K562 (cell line): ENCODE measurements around the gene CADPS2. TPM values are rescaled to one million over a fixed set of nuclear protein-coding genes. Genes with fewer than 3 reads are reported as not detected.

Source experiments
- ATAC-seq: fragments of 200-7000 bp; cut with Tn5 transposase; 3 replicates; pipeline ENCODE4 v1.9.1; 2020; ENCODE audit warnings: moderate library complexity
- BruUV-seq: library from RNA; stranded (reverse); fragments of 400-500 nt; replicated peaks from 2 replicates; lab custom pipeline; 2021; lab: Mats Ljungman, UMichigan
- CTCF ChIA-PET: fragments of 300-600 bp; formaldehyde crosslinking; extraction: SDS; loops from one replicate; lab custom pipeline; 2021; ENCODE audit warnings: low intra/inter-chr PET ratio; lab: Yijun Ruan, JAX
- POLR2A ChIA-PET: fragments of 300-600, 350-650 bp; sonication (Branson Sonifier 250); formaldehyde crosslinking; extraction: SDS; loops from one replicate; lab custom pipeline; 2021; ENCODE audit warnings: antibody characterized with exemption, inconsistent platforms; lab: Yijun Ruan, JAX
- DNase-seq, 4 experiments: peaks; one replicate each; pipeline versions ENCODE4 v3.0.0 to v3.0.0-alpha.2; 2011 to 2018; ENCODE audit warnings: low spot score in 3 of 4, mixed read lengths in 3 of 4; ENCODE audit errors: extremely low read depth in 1 of 4
- FAIRE-seq: peaks from 2 replicates; lab custom pipeline; 2011; peaks lifted over from hg19 to GRCh38; lab: Jason Lieb, UNC
- H2AFZ ChIP-seq: 2 replicates; pipeline ENCODE4 v1.6.0; 2011; ENCODE audit warnings: low read depth, low read length, control low read depth, inconsistent platforms
- H3K27ac ChIP-seq: fragments of 200-600 bp; 3 replicates; pipeline ENCODE4 v1.8.0; 2011; ENCODE audit warnings: low read depth, mild to moderate bottlenecking, control low read depth, inconsistent platforms, low read length, moderate library complexity, mixed read lengths; ENCODE audit errors: extremely low read depth
- H3K27me3 ChIP-seq, 2 experiments: fragments of 300-600 bp in 1 of 2; 2 replicates in 1 of 2; 3 replicates in 1 of 2; pipeline versions ENCODE4 v1.6.0 to v1.8.0; 2011; ENCODE audit warnings: inconsistent platforms in 2 of 2, low read length in 2 of 2, mild to moderate bottlenecking in 1 of 2, mixed read lengths in 1 of 2, moderate library complexity in 1 of 2; ENCODE audit not compliant: control insufficient read depth in 2 of 2, insufficient read depth in 2 of 2
- H3K36me3 ChIP-seq: fragments of 300-600 bp; 3 replicates; pipeline ENCODE4 v1.8.0; 2011; ENCODE audit warnings: mild to moderate bottlenecking, low read length, inconsistent platforms; ENCODE audit not compliant: control insufficient read depth, insufficient read depth
- H3K4me1 ChIP-seq, 2 experiments: fragments of 200-600 bp in 1 of 2; replicated peaks in 1 of 2; 2 replicates in 1 of 2; 3 replicates in 1 of 2; pipeline versions ENCODE4 v1.5.1 to v1.8.0; 2011; ENCODE audit warnings: inconsistent platforms in 2 of 2, low read length in 2 of 2, mild to moderate bottlenecking in 1 of 2, mixed read lengths in 1 of 2, moderate library complexity in 1 of 2; ENCODE audit not compliant: control insufficient read depth in 2 of 2, insufficient read depth in 2 of 2
- H3K4me2 ChIP-seq: 2 replicates; pipeline ENCODE4 v1.6.1; 2011; ENCODE audit warnings: low read length, control low read depth, inconsistent platforms, mixed read lengths; ENCODE audit not compliant: insufficient read depth
- H3K4me3 ChIP-seq: fragments of 200-600 bp; sonication (generic), shearing (Covaris generic); 2 replicates; pipeline ENCODE4 v1.5.1; 2016; ENCODE audit warnings: control low read depth, inconsistent platforms
- H3K79me2 ChIP-seq: fragments of 200-600 bp; 3 replicates; pipeline ENCODE4 v1.8.0; 2011; ENCODE audit warnings: low read length, inconsistent platforms; ENCODE audit not compliant: control insufficient read depth, insufficient read depth
- H3K9ac ChIP-seq, 2 experiments: 2 replicates each; pipeline versions ENCODE4 v1.6.0 to v1.6.1; 2011; ENCODE audit warnings: low read depth in 2 of 2, low read length in 2 of 2, control low read depth in 1 of 2, inconsistent platforms in 1 of 2, mild to moderate bottlenecking in 1 of 2, mixed read lengths in 1 of 2; ENCODE audit not compliant: insufficient read depth in 1 of 2
- H3K9me1 ChIP-seq: one replicate; pipeline ENCODE4 v1.6.0; 2011; ENCODE audit warnings: inconsistent platforms, mild to moderate bottlenecking, low read length, moderate library complexity; ENCODE audit not compliant: control insufficient read depth, insufficient read depth
- H3K9me3 ChIP-seq: replicated peaks from 2 replicates; pipeline ENCODE4 v1.5.1; 2011; ENCODE audit warnings: low read depth, low read length, inconsistent platforms; ENCODE audit not compliant: control insufficient read depth, insufficient read depth
- H4K20me1 ChIP-seq: replicated peaks from 2 replicates; pipeline ENCODE4 v1.6.1; 2011; ENCODE audit warnings: low read length, inconsistent platforms, mixed read lengths; ENCODE audit not compliant: control insufficient read depth, insufficient read depth
- ATF6 ChIP-seq: sonication (generic); formaldehyde crosslinking; IDR thresholded peaks from 2 replicates; pipeline ENCODE4 v1.4.0; 2020; ENCODE audit warnings: mild to moderate bottlenecking, missing genetic modification reagents
- DEAF1 ChIP-seq: fragments of 450-650 bp; formaldehyde crosslinking; IDR thresholded peaks from 2 replicates; pipeline ENCODE4 v1.4.0; 2020; ENCODE audit warnings: mild to moderate bottlenecking, moderate library complexity
- ELF4 ChIP-seq: fragments of 450-650 bp; formaldehyde crosslinking; IDR thresholded peaks from 2 replicates; pipeline ENCODE4 v1.4.0; 2022; ENCODE audit warnings: missing genetic modification characterization
- HMGN3 ChIP-seq: IDR thresholded peaks from 2 replicates; pipeline ENCODE4 v1.6.1; 2011; ENCODE audit warnings: borderline replicate concordance, low read depth, mild to moderate bottlenecking, mixed read lengths, low read length; ENCODE audit not compliant: insufficient read length; ENCODE audit errors: extremely low read depth
- MYNN ChIP-seq, 2 experiments: sonication (generic); formaldehyde crosslinking in 1 of 2; IDR thresholded peaks; 2 replicates each; pipeline versions ENCODE4 v1.5.0 to v1.6.1; 2016 to 2020; ENCODE audit warnings: antibody characterized with exemption in 1 of 2, missing genetic modification reagents in 1 of 2
- NR4A1 ChIP-seq, 2 experiments: fragments of 250-450 bp in 1 of 2; fragments of 450-650 bp in 1 of 2; sonication (Bioruptor Pico) in 1 of 2; IDR thresholded peaks; 2 replicates each; pipeline versions ENCODE4 v1.4.0 to v1.6.1; 2016 to 2020; ENCODE audit warnings: mild to moderate bottlenecking in 2 of 2, missing compliant biosample characterization in 1 of 2, missing genetic modification characterization in 1 of 2, moderate library complexity in 1 of 2
- PHB2 ChIP-seq: fragments of 450-650 bp; IDR thresholded peaks from 2 replicates; pipeline ENCODE4 v1.6.1; 2017; ENCODE audit warnings: low read depth
- RB1 ChIP-seq: fragments of 450-650 bp; IDR thresholded peaks from 2 replicates; pipeline ENCODE4 v1.6.1; 2017; ENCODE audit warnings: low read depth, mild to moderate bottlenecking
- SIRT6 ChIP-seq: IDR thresholded peaks from one replicate; pipeline ENCODE4 v1.6.1; 2012; ENCODE audit warnings: low read depth, mild to moderate bottlenecking, control low read depth, inconsistent platforms, low read length, moderate library complexity
- ZNF277 ChIP-seq: fragments of 250-450 bp; sonication (Bioruptor Pico); IDR thresholded peaks from 2 replicates; pipeline ENCODE4 v1.8.0; 2022; ENCODE audit warnings: inconsistent platforms, mild to moderate bottlenecking, moderate library complexity, borderline replicate concordance
- ZNF41 ChIP-seq: fragments of 250-450 bp; sonication (Bioruptor Pico); conservative IDR thresholded peaks from 2 replicates; pipeline ENCODE4 v1.4.0; 2020; ENCODE audit warnings: mild to moderate bottlenecking
- WGBS: fragments of 100-300 bp; shearing (Covaris generic); methylation state at CpG from one replicate; pipeline ENCODE4 v1.1.6; 2016; ENCODE audit warnings: low coverage, mixed read lengths; ENCODE audit not compliant: insufficient coverage; ENCODE audit errors: missing lambda C conversion rate; 5-methylcytosine and 5-hydroxymethylcytosine counted together
- in situ Hi-C: fragments of 300-500 bp; cut with MboI; formaldehyde crosslinking; loops from 4 replicates; pipeline ENCODE4 v1.15.0; 2018; ENCODE audit warnings: inconsistent platforms, mixed read lengths
- intact Hi-C: fragments of 100-400 bp; cut with micrococcal nuclease; formaldehyde crosslinking; loops from 2 replicates; pipeline ENCODE4 v1.14.2; 2022
- polyA plus RNA-seq, 8 experiments: library from polyadenylated mRNA; depleted of rRNA in 4 of 8; stranded (reverse) in 5 of 8; unstranded in 3 of 8; fragments of >200 nt; fragmentation: Nextera tagmentation in 2 of 8; fragmentation: Illumina TruSeq in 1 of 8; extraction: Ambion mirVana in 2 of 8; extraction: Trizol in 1 of 8; gene quantifications; 2 replicates each; pipeline versions ENCODE4 v1.2.1 to v1.2.3, GENCODE V29; 2011 to 2014; ENCODE audit warnings: inconsistent platforms in 1 of 8, missing spikeins in 1 of 8
- total RNA-seq, 7 experiments: library from RNA; depleted of rRNA in 6 of 7; stranded (reverse); fragments of >200 nt in 6 of 7; fragmentation: Illumina TruSeq in 2 of 7; extraction: Trizol in 2 of 7; gene quantifications; 2 replicates each; pipeline versions ENCODE4 v1.2.1 to v1.2.3, GENCODE V29; 2011 to 2021; ENCODE audit warnings: low replicate concordance in 1 of 7

Gene CADPS2
- total and polyA plus RNA-seq, 9 of the 15 experiments (the other 6 are each of a cell fraction or from before 2014, with no cell fraction given) = 0.03 to 0.14 (median 0.04) TPM; not detected in 1

GRCh38 chr7:122487131-122487530, 399.1 kb downstream of the CADPS2 start:
- Histone ChIP-seq H3K9me1 (no peaks in the 10 kb centered on the region), H3K4me2 (no peak overlapping the region), H4K20me1 (no peaks in the 10 kb centered on the region), H3K4me3 (no peak overlapping the region), H3K79me2 (no peaks in the 10 kb centered on the region), H3K27me3 (no peaks in the 10 kb centered on the region), H2AFZ (no peak overlapping the region), H3K9me3 (0 out of 2 replicates have a peak, but pooled peaks cover 3% of the 10 kb centered on the region), H3K36me3 (no peaks in the 10 kb centered on the region), H3K4me1 (no peaks in the 10 kb centered on the region), H3K9ac (no peak overlapping the region), H3K27ac (no peak overlapping the region)
- ATAC-seq (no peak), DNase-seq (no peak), FAIRE-seq (no peak)
- TF ChIP-seq MYNN (IDR thresholded peaks at IDR 0.05) (no peak), MYNN (CRISPR knock-in tag; IDR thresholded peaks at IDR 0.05) (no peak)
- 1% methylated on average over 5 of the region's 5 CpGs for WGBS
- in situ Hi-C loops = no loop called here
- no TSS peak for BruUV-seq
- intact Hi-C loops = no loop called here
- ChIA-PET CTCF (interaction anchor here (0.7 kb wide), 1 partner anchor 46 kb away, joined by 4 read pairs; no protein-coding TSS in a partner anchor), POLR2A (no interaction called here)

- no peak for FAIRE-seq
- Histone ChIP-seq H3K27ac (no peak overlapping the region), H3K4me1 (no peaks in the 10 kb centered on the region), H3K79me2 (no peaks in the 10 kb centered on the region), H3K27me3 (no peaks in the 10 kb centered on the region), H3K36me3 (no peaks in the 10 kb centered on the region), H2AFZ (no peak overlapping the region), H3K9ac (no peak overlapping the region), H3K4me3 (no peak overlapping the region), H3K9me3 (0 out of 2 replicates have a peak, but pooled peaks cover 3% of the 10 kb centered on the region), H3K4me2 (no peak overlapping the region), H4K20me1 (no peaks in the 10 kb centered on the region), H3K9me1 (no peaks in the 10 kb centered on the region)
- in situ Hi-C loops (no loop called here), intact Hi-C loops (no loop called here)
- ATAC-seq = no peak
- no TSS peak for BruUV-seq
- no peak for DNase-seq
- POLR2A ChIA-PET = no interaction called here
- CTCF ChIA-PET = no interaction called here
- no peak for TF ChIP-seq ZNF41 (CRISPR knock-in tag)
- no peak for TF ChIP-seq HMGN3
- TF ChIP-seq ATF6 = no peak
- TF ChIP-seq ZNF277 (CRISPR knock-in tag) = no peak
- no peak for TF ChIP-seq DEAF1 (CRISPR knock-in tag)
- TF ChIP-seq PHB2 = no peak
- no peak for TF ChIP-seq RB1
- TF ChIP-seq ELF4 (CRISPR knock-in tag) = no peak
- no peak for TF ChIP-seq SIRT6
- no peak for TF ChIP-seq NR4A1 (CRISPR knock-in tag; IDR thresholded peaks at IDR 0.05)
- TF ChIP-seq NR4A1 (tag; IDR thresholded peaks at IDR 0.05) = no peak
Observed at GRCh38 chr7:122485856-122486255, 400.4 kb downstream of the CADPS2 start.
